ENCODE results near the gene BANF1. TPM values are rescaled to one million over a fixed set of nuclear protein-coding genes. Genes with fewer than 3 reads are reported as not detected.

BANF1 gene
- total and polyA plus RNA-seq, 10 of the 15 experiments (the other 5 are each of a cell fraction or from before 2014, with no cell fraction given), result 99.0 to 574 (median 297) TPM

- H3K4me2 ChIP-seq (ENCODE audit: control insufficient read depth, insufficient read depth), result no peak overlapping the region
- H3K79me2 ChIP-seq (ENCODE audit: control insufficient read depth, insufficient read depth, low read length), result peaks cover 20% of the 10 kb centered on the region
- DNase-seq (ENCODE audit: low read depth, low spot score), result no peak
- RAD21 ChIA-PET (ENCODE audit: unreplicated experiment), result no interaction called here
- H3K27ac ChIP-seq (ENCODE audit: control insufficient read depth, insufficient read depth), result no peak overlapping the region
- no peak overlapping the region for H2AFZ ChIP-seq (ENCODE audit: control insufficient read depth, low read depth, low read length)
- ATAC-seq, result no peak
- FAIRE-seq, result no peak
- intact Hi-C loops (cut with micrococcal nuclease; ENCODE audit: unreplicated experiment), result no loop called here
- peaks cover 0 to 1% of the 10 kb centered on the region in 2 experiments; a peak in 1 of 4 replicates for H3K27me3 ChIP-seq (replicated peaks in 1 of 2; ENCODE audit: control insufficient read depth in 2 of 2, insufficient read depth in 2 of 2, low read length in 1 of 2)
- CTCF ChIA-PET, result no interaction called here
- POLR2A ChIA-PET, result no interaction called here
- H3K9me3 ChIP-seq (replicated peaks; ENCODE audit: control insufficient read depth, insufficient read depth, low read length), result no peaks in the 10 kb centered on the region
- TF ChIP-seq WRNIP1 (IDR thresholded peaks at IDR 0.05; ENCODE audit: borderline replicate concordance, low read depth, low read length) (no peak), BHLHE40 (IDR thresholded peaks at IDR 0.05; ENCODE audit: borderline replicate concordance in 1 of 2, low read depth in 2 of 2, low read length in 1 of 2) (no peak), POLR2A (IDR thresholded peaks at IDR 0.05; ENCODE audit: low read depth, low read length) (peak; percentile 9; the same call in 1 of the 2 replicates), BCL11A (IDR thresholded peaks at IDR 0.05; ENCODE audit: low read depth, low read length) (no peak), IRF3 (IDR thresholded peaks at IDR 0.05) (no peak)
- no peak overlapping the region for H3K4me3 ChIP-seq
- no peaks in the 10 kb centered on the region for H4K20me1 ChIP-seq (ENCODE audit: control insufficient read depth, insufficient read depth)
- peaks cover 8% of the 10 kb centered on the region for H3K4me1 ChIP-seq (ENCODE audit: control insufficient read depth, insufficient read depth, low read length)
- no peak overlapping the region for H3K9ac ChIP-seq (ENCODE audit: control insufficient read depth, insufficient read depth, low read length)
- peaks cover 2 to 4% of the 10 kb centered on the region in 2 experiments; a peak in 1 of 4 replicates for H3K36me3 ChIP-seq (ENCODE audit: control insufficient read depth in 2 of 2, insufficient read depth in 2 of 2, low read length in 1 of 2)
- SMC1A ChIA-PET (ENCODE audit: uncharacterized antibody, unreplicated experiment), result no interaction called here
- 84% methylated on average over 13 of the region's 13 CpGs for WGBS (ENCODE audit: insufficient coverage, insufficient replicate concordance, low lambda C conversion rate, missing lambda C conversion rate)
- in situ Hi-C loops (cut with MboI), result no loop called here
- BruUV-seq (replicated peaks), result no TSS peak
Observed at GRCh38 chr11:66006134-66006890, 4.0 kb downstream of the BANF1 start.

GRCh38 chr11:66006891-66007176 is 4.5 kb downstream of the BANF1 start:
- no peak overlapping the region for H3K4me2 ChIP-seq (ENCODE audit: control insufficient read depth, insufficient read depth)
- intact Hi-C loops (cut with micrococcal nuclease; ENCODE audit: unreplicated experiment) (no loop called here), in situ Hi-C loops (cut with MboI) (no loop called here)
- no peak overlapping the region for H3K27ac ChIP-seq (ENCODE audit: control insufficient read depth, insufficient read depth)
- WGBS (ENCODE audit: insufficient coverage, insufficient replicate concordance, low lambda C conversion rate, missing lambda C conversion rate), result 74% methylated on average over 4 of the region's 4 CpGs
- H4K20me1 ChIP-seq (ENCODE audit: control insufficient read depth, insufficient read depth), result no peaks in the 10 kb centered on the region
- POLR2A ChIA-PET, result no interaction called here
- FAIRE-seq, result no peak
- CTCF ChIA-PET, result interaction anchor here (0.9 kb wide), 1 partner anchor 133 kb away, joined by 3 read pairs; no protein-coding TSS in a partner anchor
- H3K4me1 ChIP-seq (ENCODE audit: control insufficient read depth, insufficient read depth, low read length), result peaks cover 8% of the 10 kb centered on the region
- H2AFZ ChIP-seq (ENCODE audit: control insufficient read depth, low read depth, low read length), result no peak overlapping the region
- H3K4me3 ChIP-seq, result no peak overlapping the region
- H3K36me3 ChIP-seq (ENCODE audit: control insufficient read depth in 2 of 2, insufficient read depth in 2 of 2, low read length in 1 of 2), result peaks cover 2 to 4% of the 10 kb centered on the region in 2 experiments; a peak in 1 of 4 replicates
- no peak for ATAC-seq
- peaks cover 3 to 4% of the 10 kb centered on the region in 2 experiments; a peak in 2 of 4 replicates for H3K27me3 ChIP-seq (replicated peaks in 1 of 2; ENCODE audit: control insufficient read depth in 2 of 2, insufficient read depth in 2 of 2, low read length in 1 of 2)
- peaks cover 15% of the 10 kb centered on the region for H3K79me2 ChIP-seq (ENCODE audit: control insufficient read depth, insufficient read depth, low read length)
- H3K9ac ChIP-seq (ENCODE audit: control insufficient read depth, insufficient read depth, low read length), result no peak overlapping the region
- H3K9me3 ChIP-seq (replicated peaks; ENCODE audit: control insufficient read depth, insufficient read depth, low read length), result no peaks in the 10 kb centered on the region
- DNase-seq (ENCODE audit: low read depth, low spot score), result no peak
- SMC1A ChIA-PET (ENCODE audit: uncharacterized antibody, unreplicated experiment), result no interaction called here
- RAD21 ChIA-PET (ENCODE audit: unreplicated experiment), result no interaction called here
- BruUV-seq (replicated peaks), result no TSS peak
- TF ChIP-seq PRDM15 (CRISPR knock-in tag; IDR thresholded peaks at IDR 0.05) (no peak), RAD51 (IDR thresholded peaks at IDR 0.05) (no peak), CBFB (IDR thresholded peaks at IDR 0.05; ENCODE audit: low read depth) (no peak), RAD21 (IDR thresholded peaks at IDR 0.05; ENCODE audit: insufficient read depth, low read depth, low read length) (no peak), ZSCAN29 (IDR thresholded peaks at IDR 0.05) (no peak), ZBED1 (IDR thresholded peaks at IDR 0.05; ENCODE audit: borderline replicate concordance) (no peak), EED (IDR thresholded peaks at IDR 0.05; ENCODE audit: low read depth) (no peak)
